Right atrium auricular region (tissue), 2 donors: ENCODE measurements around the gene ADRA2C. TPM values are rescaled to one million over a fixed set of nuclear protein-coding genes. Genes with fewer than 3 reads are reported as not detected.

Source experiments
- DNase-seq: peaks from one replicate; pipeline ENCODE4 v3.0.0-alpha.2; 2019; ENCODE audit warnings: low spot score
- H3K27ac ChIP-seq, 2 donors: fragments of 200-600 bp; sonication (generic); 1 replicate in 1 of 2; 2 replicates in 1 of 2; pipeline ENCODE4 v1.5.1; 2016 to 2019
- H3K27me3 ChIP-seq, 2 donors: fragments of 200-600 bp; sonication (generic); one replicate each; pipeline versions ENCODE4 v1.5.1 to v1.6.0; 2017 to 2019
- H3K36me3 ChIP-seq: fragments of 200-600 bp; sonication (generic); one replicate; pipeline ENCODE4 v1.5.1; 2016
- H3K4me1 ChIP-seq, 2 donors: fragments of 200-600 bp; sonication (generic); one replicate each; pipeline versions ENCODE4 v1.5.1 to v1.6.0; 2017 to 2019
- H3K4me3 ChIP-seq, 2 donors: fragments of 200-600 bp; sonication (generic); 1 replicate in 1 of 2; 2 replicates in 1 of 2; pipeline ENCODE4 v1.5.1; 2017 to 2019; ENCODE audit warnings: mild to moderate bottlenecking in 1 of 2, moderate library complexity in 1 of 2
- H3K9me3 ChIP-seq, 2 donors: fragments of 200-600 bp; sonication (generic); one replicate each; pipeline ENCODE4 v1.5.1; 2019
- total RNA-seq, 2 donors: library from RNA; depleted of rRNA; stranded (reverse); fragments of >200 nt; gene quantifications; one replicate each; pipeline ENCODE4 v1.1.0, GENCODE V29; 2016
- TF ChIP-seq, protein P1 (sequence below), 2 donors: fragments of 200-600 bp; sonication (generic); IDR thresholded peaks; one replicate each; pipeline ENCODE4 v1.5.1; 2019; ENCODE audit warnings: antibody characterized with exemption in 2 of 2

The ADRA2C gene
- total RNA-seq, 2 donors from 2014 or later: 2.6 to 3.1 TPM

DNA sequence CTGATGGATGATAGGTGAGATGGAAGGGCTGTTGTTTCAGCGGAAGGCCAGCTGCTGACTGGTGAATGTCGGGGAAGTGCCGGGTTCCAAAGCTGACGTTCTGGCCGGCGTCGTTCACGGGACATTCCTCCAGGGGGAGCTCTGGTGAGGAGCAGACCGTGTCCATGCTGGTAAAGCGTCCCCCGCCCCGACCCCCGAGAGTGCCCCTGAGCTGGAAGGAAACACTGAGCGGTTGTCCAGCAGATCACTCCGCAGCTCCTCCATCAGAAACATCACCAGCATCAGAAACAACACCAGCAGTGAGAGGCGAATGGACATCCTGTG is 18.6 kb upstream of the ADRA2C start:
- DNase-seq: no peak
- H3K36me3 ChIP-seq: no peaks in the 10 kb centered on the region
- H3K4me3 ChIP-seq: no peak overlapping the region
- peaks cover 0 to 8% of the 10 kb centered on the region in 2 donors for H3K9me3 ChIP-seq
- no peak overlapping the region for H3K27ac ChIP-seq
- H3K4me1 ChIP-seq: peaks cover 0 to 3% of the 10 kb centered on the region in 2 donors
- peaks cover 6 to 19% of the 10 kb centered on the region in 2 donors for H3K27me3 ChIP-seq
- TF ChIP-seq, protein P1, sequence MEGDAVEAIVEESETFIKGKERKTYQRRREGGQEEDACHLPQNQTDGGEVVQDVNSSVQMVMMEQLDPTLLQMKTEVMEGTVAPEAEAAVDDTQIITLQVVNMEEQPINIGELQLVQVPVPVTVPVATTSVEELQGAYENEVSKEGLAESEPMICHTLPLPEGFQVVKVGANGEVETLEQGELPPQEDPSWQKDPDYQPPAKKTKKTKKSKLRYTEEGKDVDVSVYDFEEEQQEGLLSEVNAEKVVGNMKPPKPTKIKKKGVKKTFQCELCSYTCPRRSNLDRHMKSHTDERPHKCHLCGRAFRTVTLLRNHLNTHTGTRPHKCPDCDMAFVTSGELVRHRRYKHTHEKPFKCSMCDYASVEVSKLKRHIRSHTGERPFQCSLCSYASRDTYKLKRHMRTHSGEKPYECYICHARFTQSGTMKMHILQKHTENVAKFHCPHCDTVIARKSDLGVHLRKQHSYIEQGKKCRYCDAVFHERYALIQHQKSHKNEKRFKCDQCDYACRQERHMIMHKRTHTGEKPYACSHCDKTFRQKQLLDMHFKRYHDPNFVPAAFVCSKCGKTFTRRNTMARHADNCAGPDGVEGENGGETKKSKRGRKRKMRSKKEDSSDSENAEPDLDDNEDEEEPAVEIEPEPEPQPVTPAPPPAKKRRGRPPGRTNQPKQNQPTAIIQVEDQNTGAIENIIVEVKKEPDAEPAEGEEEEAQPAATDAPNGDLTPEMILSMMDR (IDR thresholded peaks at IDR 0.05): peak in 1 of 2 donors; percentile 42

DNA sequence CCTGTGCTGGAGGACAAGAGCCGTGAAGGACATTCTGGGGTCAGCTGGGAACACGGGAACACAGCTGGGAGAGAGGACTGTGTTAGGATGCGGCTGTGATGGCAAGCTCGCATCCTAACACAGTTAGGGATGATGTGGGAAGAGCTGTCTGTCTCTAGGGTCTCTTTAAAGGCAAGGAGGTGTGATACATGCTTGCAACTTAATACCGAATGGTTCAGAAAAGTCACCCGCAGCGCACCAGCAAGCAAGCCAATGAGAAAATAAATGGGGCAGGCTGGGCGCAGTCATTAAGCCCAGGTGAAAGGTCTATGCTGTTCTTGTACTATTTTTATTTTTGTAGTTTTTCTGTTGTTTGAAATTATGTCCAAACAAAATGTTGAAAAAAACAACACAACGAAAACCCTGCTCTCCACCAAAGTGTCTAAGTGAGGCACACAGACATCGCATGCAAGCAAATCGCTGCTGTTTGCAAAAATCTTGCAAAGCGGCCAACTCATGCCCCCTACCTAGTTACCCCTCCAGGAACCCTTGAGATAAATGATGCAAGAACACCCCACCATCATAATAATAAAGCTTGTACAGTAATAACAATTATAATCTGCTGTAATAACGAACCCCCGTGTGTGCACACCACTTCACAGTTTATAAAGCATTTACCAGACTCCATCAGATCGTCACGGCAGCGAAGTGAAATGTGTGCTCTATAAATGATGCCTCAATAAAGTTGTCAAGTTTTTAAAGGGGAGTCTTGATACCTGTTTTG is 17.9 kb upstream of the ADRA2C start:
- Histone ChIP-seq H3K9me3 (no peaks in the 10 kb centered on the region), H3K27ac (no peak overlapping the region), H3K27me3 (peaks cover 6 to 12% of the 10 kb centered on the region in 2 donors), H3K4me3 (no peak overlapping the region), H3K36me3 (no peaks in the 10 kb centered on the region), H3K4me1 (peaks cover 0 to 3% of the 10 kb centered on the region in 2 donors)
- TF ChIP-seq, protein P1 (IDR thresholded peaks at IDR 0.05): no peak
- DNase-seq: no peak

DNA sequence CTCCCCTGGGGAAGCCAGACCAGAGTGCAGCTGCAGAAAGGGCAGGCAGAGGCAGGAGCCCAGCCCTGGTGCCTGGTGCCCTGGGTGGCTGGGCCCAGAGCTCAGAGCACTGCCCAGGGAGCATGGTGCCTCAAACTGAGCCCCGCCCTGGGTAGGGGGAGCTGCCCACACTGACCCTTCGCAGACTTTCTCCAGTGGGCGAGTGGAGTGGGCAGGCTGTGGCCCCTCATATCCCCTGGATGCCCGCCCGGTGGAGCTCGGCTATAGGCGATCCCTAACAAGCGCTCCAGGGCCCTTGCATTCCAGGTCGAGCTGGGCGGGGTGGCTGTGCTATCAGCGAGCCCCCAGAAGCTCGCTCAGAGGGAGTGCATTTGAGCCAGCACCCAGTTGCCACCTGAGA is 17.1 kb upstream of the ADRA2C start:
- TF ChIP-seq, protein P1 (IDR thresholded peaks at IDR 0.05): no peak
- no peaks in the 10 kb centered on the region for H3K9me3 ChIP-seq
- no peaks in the 10 kb centered on the region for H3K36me3 ChIP-seq
- H3K4me1 ChIP-seq: peaks cover 0 to 3% of the 10 kb centered on the region in 2 donors
- no peak for DNase-seq
- H3K4me3 ChIP-seq: no peak overlapping the region
- peaks cover under 1 to 8% of the 10 kb centered on the region in 2 donors for H3K27me3 ChIP-seq
- no peak overlapping the region for H3K27ac ChIP-seq

DNA sequence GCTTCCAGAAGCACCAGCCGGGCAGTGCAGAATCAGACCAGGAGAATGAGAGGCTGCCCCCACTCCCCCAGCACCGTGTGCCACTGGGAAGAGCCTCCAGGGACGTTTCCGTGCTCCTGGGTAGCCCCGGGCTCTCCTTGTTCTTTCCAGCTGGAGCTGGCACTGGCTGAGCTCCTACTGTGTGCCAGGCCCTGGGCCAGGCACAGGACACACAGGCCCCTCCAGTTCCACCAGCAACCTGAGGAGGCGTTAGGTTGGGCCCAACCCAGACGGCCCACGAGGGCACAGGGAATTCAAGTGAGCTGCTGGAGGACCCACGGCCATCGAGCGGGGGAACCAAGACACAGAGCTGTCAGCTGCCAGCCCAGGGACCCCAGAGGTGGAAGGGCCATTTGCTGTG is 15.9 kb upstream of the ADRA2C start:
- Histone ChIP-seq H3K4me1 (no peaks in the 10 kb centered on the region), H3K9me3 (no peaks in the 10 kb centered on the region), H3K27me3 (peaks cover 0 to 4% of the 10 kb centered on the region in 2 donors), H3K27ac (no peak overlapping the region), H3K36me3 (no peaks in the 10 kb centered on the region), H3K4me3 (no peak overlapping the region)
- TF ChIP-seq, protein P1 (IDR thresholded peaks at IDR 0.05): no peak
- DNase-seq: no peak

DNA sequence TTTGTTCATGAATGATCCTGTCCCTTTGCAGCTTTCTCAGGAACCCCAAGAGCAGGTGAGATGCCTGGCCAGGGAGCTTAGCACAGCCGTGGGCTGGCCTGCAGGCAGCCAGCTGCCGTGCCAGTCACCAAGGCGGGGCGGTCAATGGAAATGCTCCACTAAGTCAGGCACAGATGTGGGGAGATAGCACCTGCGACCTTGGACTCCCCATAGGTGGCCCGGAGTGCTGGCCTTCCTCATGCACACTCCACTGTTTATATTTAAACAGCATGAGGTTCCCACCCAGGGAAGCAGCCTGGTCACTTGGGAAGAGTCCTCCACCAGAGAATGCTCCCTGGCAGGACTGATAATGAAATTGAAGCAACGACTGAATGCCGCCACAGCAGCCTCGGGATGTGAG is 14.2 kb upstream of the ADRA2C start:
- H3K27me3 ChIP-seq: peaks cover 0 to under 1% of the 10 kb centered on the region in 2 donors
- no peak for DNase-seq
- H3K9me3 ChIP-seq: no peaks in the 10 kb centered on the region
- TF ChIP-seq, protein P1 (IDR thresholded peaks at IDR 0.05): no peak
- H3K4me3 ChIP-seq: no peak overlapping the region
- H3K36me3 ChIP-seq: no peaks in the 10 kb centered on the region
- no peak overlapping the region for H3K27ac ChIP-seq
- H3K4me1 ChIP-seq: no peaks in the 10 kb centered on the region
